T-cell (primary cell): Measurements from ENCODE around the gene CERS4. TPM values are rescaled to one million over a fixed set of nuclear protein-coding genes. Genes with fewer than 3 reads are reported as not detected.

Experiments used
- total RNA-seq, 35 experiments: library from RNA in 6 of 35; stranded (reverse) in 6 of 35; fragments of 120-200 nt in 1 of 35; gene quantifications; one replicate each; pipeline versions ENCODE4 v1.2.1 to v1.2.4 and lab custom pipeline; 2013 to 2026

Gene CERS4
- total RNA-seq, 5 donors from 2014 or later (not counting 1 experiment from before 2014, with no cell fraction given) = 23.1 to 46.9 (median 29.0) TPM

Other genes starting within 250 kb of the CERS4 start
- 10 to 100 TPM; 33.6 to 62.1 (median 57.1) TPM for gene ELAVL1, start 203.7 kb upstream of the CERS4 start, total RNA-seq
- 1 to 10 TPM in 1 of 5 donors, not detected in 4; 1.4 TPM for gene CCL25, start 156.6 kb upstream of the CERS4 start, total RNA-seq
- gene FBN3, start 59.8 kb upstream of the CERS4 start, total RNA-seq = under 1 TPM in 2 of 5 donors, not detected in 3; 0.03 TPM
- 10 to 100 TPM; 26.1 to 41.5 (median 37.4) TPM for gene CD320, start 99.0 kb downstream of the CERS4 start, total RNA-seq
- gene NDUFA7, start 112.0 kb downstream of the CERS4 start, total RNA-seq = 10 to 100 TPM; 24.5 to 44.7 (median 32.8) TPM
- gene RPS28, start 112.1 kb downstream of the CERS4 start, total RNA-seq = 1,000 to 10,000 TPM; 2,995 to 3,551 (median 3,317) TPM
- gene KANK3, start 133.9 kb downstream of the CERS4 start, total RNA-seq = 1 to 10 TPM in 4 of 5 donors, under 1 TPM in 1; 0.88 to 5.5 (median 4.4) TPM
- under 1 TPM in 2 of 5 donors, not detected in 3; 0.18 to 0.19 TPM for gene ANGPTL4, start 154.8 kb downstream of the CERS4 start, total RNA-seq
- 100 to 1,000 TPM in 3 of 5 donors, 10 to 100 TPM in 2; 87.5 to 125 (median 116) TPM for gene RAB11B, start 181.0 kb downstream of the CERS4 start, total RNA-seq
- 10 to 100 TPM; 20.6 to 40.7 (median 35.6) TPM for gene MARCHF2, start 203.9 kb downstream of the CERS4 start, total RNA-seq
- gene HNRNPM, start 235.6 kb downstream of the CERS4 start, total RNA-seq = 100 to 1,000 TPM; 200 to 272 (median 213) TPM